GM23248 (cell line): ENCODE results near the gene FLG.
"Not testable (repeated sequence)": the region's sequence is repeated elsewhere in the genome, so short reads cannot be mapped to it uniquely, and the experiment has no call there.

Experiments used
- EZH2 ChIP-seq: fragments of 200-600 bp; sonication (generic); IDR thresholded peaks from 2 replicates; pipeline ENCODE4 v1.6.1; 2018; ENCODE audit warnings: antibody characterized with exemption, mild to moderate bottlenecking; ENCODE audit not compliant: insufficient read depth, poor library complexity, severe bottlenecking
- EZH2phosphoT487 ChIP-seq: fragments of 200-600 bp; sonication (generic); IDR thresholded peaks from 2 replicates; pipeline ENCODE4 v1.6.1; 2018; ENCODE audit warnings: antibody characterized with exemption, moderate library complexity, mild to moderate bottlenecking, low read depth; ENCODE audit not compliant: insufficient read depth

GRCh38 chr1:152312169-152312568 lies 12.9 kb downstream of the FLG start:
- not testable (repeated sequence) for TF ChIP-seq EZH2, EZH2phosphoT487
